GM21360 (cell line): ENCODE measurements around the gene ARL11.
"Not testable (repeated sequence)": the region's sequence is repeated elsewhere in the genome, so short reads cannot be mapped to it uniquely, and the experiment has no call there.

Experiments used
- ATAC-seq: cut with Tn5 transposase; IDR thresholded peaks from one replicate; pipeline ENCODE4 v1.9.1; 2021; ENCODE audit warnings: mild to moderate bottlenecking, moderate library complexity; ENCODE audit not compliant: unreplicated experiment

Gene ARL11

GRCh38 chr13:49612042-49612441, 16.3 kb upstream of the ARL11 start:
- ATAC-seq, result not testable (repeated sequence)

- ATAC-seq, result no peak
These were observed 12.3 kb upstream of the ARL11 start for GRCh38 chr13:49615836-49616675.

GRCh38 chr13:49616676-49617065, 11.6 kb upstream of the ARL11 start:
- ATAC-seq, result no peak

GRCh38 chr13:49620170-49620621, 8.1 kb upstream of the ARL11 start:
- peak; percentile 87 for ATAC-seq

- ATAC-seq, result no peak
These were observed 5.9 kb upstream of the ARL11 start for GRCh38 chr13:49622174-49622946.

- ATAC-seq, result no peak
These were observed 4.1 kb upstream of the ARL11 start for GRCh38 chr13:49624229-49624628.

- no peak for ATAC-seq
These were observed 2.8 kb upstream of the ARL11 start for GRCh38 chr13:49625392-49626079.

- no peak for ATAC-seq
These were observed 1.1 kb downstream of the ARL11 start for GRCh38 chr13:49629196-49629938.

- no peak for ATAC-seq
These were observed 1.6 kb downstream of the ARL11 start for GRCh38 chr13:49629947-49630346.

GRCh38 chr13:49630580-49630979, 2.3 kb downstream of the ARL11 start:
- ATAC-seq, result no peak

- no peak for ATAC-seq
These were observed 3.8 kb downstream of the ARL11 start for GRCh38 chr13:49632156-49632555.

- ATAC-seq, result no peak
These were observed 5.4 kb downstream of the ARL11 start for GRCh38 chr13:49633710-49634109.

- ATAC-seq, result no peak
These were observed 7.5 kb downstream of the ARL11 start for GRCh38 chr13:49635599-49636433.

- no peak for ATAC-seq
These were observed 8.4 kb downstream of the ARL11 start for GRCh38 chr13:49636705-49637104.

GRCh38 chr13:49638030-49638743, 9.9 kb downstream of the ARL11 start:
- ATAC-seq, result no peak

GRCh38 chr13:49638744-49639072, 10.4 kb downstream of the ARL11 start:
- ATAC-seq, result no peak

- ATAC-seq, result no peak
These were observed 13.5 kb downstream of the ARL11 start for GRCh38 chr13:49641801-49642291.

GRCh38 chr13:49643035-49643646, 14.8 kb downstream of the ARL11 start:
- no peak for ATAC-seq

- ATAC-seq, result no peak
These were observed 17.1 kb downstream of the ARL11 start for GRCh38 chr13:49645451-49645850.
